ENCODE results near the gene CPE.
A peak's percentile ranks its signal among the peaks of the same experiment; 100 is the strongest.
"Not testable (repeated sequence)": the region's sequence is repeated elsewhere in the genome, so short reads cannot be mapped to it uniquely, and the experiment has no call there.

The CPE gene

GRCh38 chr4:165378745-165379677, at the start of gene CPE:
Gene CPE (plus strand): TSS chr4:165379008. CDS start chr4:165379222, 214 bp downstream.
- DNase-seq (ENCODE audit: low spot score) = peak; percentile 69

- no peak for DNase-seq (ENCODE audit: low spot score)
These were observed 48.7 kb upstream of the CPE start for GRCh38 chr4:165330071-165330470.

GRCh38 chr4:165330666-165331065, 48.1 kb upstream of the CPE start:
- no peak for DNase-seq (ENCODE audit: low spot score)

- DNase-seq (ENCODE audit: low spot score) = no peak
These were observed 47.4 kb upstream of the CPE start for GRCh38 chr4:165331359-165331758.

- DNase-seq (ENCODE audit: low spot score) = no peak
These were observed 47.0 kb upstream of the CPE start for GRCh38 chr4:165331823-165332222.

GRCh38 chr4:165332502-165332901, 46.3 kb upstream of the CPE start:
- no peak for DNase-seq (ENCODE audit: low spot score)

DNA sequence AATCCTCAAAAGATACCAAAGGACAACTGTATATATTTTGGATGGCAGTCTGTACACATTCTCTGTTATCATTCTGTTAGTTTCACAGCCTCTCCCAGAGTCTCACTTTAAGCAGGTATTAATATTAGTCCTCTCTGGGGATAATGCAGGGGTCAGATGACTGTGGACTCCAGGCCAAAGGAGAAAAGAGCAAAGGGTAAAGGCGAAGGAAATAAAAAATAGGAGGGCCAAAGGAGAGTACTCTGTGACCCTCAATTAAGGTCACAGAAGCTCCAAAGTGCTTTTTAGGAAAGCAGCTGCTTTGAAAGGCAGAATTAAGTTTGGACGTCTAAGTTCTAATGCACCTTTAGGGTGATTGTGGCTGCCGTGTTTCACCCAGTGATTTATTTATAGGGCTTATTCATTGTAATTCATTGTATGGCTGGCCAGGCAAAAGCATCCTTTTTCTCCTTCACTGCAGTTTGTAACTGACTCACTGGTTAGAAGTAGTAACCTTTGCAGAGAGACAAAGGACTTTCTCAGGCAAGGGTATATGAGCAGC, 43.6 kb upstream of the CPE start:
- no peak for DNase-seq (ENCODE audit: low spot score)

- no peak for DNase-seq (ENCODE audit: low spot score)
These were observed 42.1 kb upstream of the CPE start for GRCh38 chr4:165336743-165337142.

DNA sequence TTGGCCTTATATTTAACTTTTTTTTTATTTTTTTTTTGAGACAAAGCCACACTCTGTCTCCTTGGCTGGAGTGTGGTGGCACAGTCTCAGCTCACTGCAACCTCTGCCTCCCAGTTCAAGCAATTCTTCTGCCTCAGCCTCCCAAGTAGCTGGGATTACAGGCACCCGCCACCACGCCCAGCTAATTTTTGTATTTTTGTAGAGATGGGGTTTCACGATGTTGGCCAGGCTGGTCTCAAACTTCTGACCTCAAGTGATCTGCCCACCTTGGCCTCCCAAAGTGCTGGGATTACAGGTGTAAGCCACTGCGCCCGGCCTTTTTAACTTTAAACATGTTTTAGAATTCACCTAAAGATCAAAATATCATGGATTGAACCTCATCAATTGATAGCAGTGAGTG, 36.5 kb upstream of the CPE start:
- not testable (repeated sequence) for DNase-seq (ENCODE audit: low spot score)

- no peak for DNase-seq (ENCODE audit: low spot score)
These were observed 35.2 kb upstream of the CPE start for GRCh38 chr4:165343353-165344191.

DNA sequence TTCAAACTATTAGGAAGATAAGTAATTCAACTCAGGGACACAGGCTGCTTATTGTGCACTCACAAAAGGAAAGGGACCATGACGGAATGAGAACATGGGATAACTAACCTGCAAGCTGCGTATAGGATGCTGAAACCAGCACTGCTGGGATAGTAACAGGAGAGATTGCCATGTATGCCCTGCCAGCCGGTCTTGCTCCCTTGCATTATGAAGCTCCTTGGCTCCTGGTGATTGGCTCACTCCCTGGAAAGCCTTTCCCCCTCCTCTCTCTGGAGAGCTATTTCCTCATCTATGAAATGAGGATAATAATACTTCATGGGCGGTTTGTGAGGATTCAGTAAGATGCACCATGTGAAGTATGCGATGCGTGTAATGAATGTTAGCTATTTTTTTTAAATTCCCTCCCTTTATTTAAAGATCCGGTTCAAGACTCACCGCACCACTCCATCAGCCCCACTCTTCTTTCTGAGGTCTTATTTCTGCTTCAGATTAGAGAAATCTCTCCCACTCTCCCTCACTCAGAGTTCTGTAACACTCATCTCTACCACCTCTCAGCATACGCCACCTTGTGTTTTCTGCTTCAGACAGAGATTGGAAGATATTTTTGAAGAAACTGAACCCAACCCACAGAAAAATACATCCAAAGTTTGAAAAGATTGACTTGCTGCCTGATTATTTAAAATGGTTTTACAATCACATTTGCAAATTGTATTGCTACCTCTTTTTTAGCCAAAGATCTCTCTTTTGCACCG, 33.0 kb upstream of the CPE start:
- no peak for DNase-seq (ENCODE audit: low spot score)

DNA sequence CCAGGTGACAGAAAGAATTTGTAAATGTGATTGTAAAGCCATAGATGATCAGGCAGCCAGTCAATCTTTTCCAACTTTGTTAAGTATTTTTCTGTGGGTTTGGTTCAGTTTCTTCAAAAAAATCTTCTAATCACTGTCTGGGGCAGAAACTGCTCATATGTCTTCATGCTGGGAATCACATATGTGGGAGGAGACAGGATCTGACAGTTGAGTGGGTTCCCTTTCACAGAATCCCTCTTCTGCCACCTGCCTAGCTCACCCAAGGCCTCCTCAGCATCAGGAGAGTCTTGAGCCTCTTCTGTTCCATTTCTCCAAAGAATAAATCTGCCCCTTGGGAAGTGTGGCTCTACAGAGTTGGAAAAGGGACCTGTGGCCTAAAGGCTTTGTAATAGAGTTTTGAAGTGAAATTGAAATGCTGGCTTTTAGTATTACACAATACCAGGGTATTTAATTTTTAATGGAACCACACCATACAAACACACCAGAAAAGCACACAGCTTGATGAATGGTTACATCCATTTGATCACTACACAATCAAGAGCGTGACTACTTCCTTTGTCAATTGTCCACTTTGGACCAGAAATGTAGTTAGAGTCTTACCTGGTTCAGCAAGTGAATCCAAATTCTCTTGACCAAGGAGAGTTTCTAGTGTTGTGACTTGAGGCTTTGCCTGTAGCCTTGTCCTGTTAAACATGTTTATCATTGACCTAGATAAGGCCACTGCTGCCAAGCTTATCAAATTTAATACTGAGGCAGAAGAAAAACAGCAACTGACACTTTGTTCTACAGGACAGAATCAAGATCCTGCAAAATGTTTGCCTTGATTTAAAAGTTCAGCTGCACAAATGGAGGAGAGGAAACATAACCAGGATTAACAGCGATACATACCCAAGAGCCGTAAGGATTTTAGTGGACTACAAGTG, 30.9 kb upstream of the CPE start:
- DNase-seq (ENCODE audit: low spot score) = no peak

- no peak for DNase-seq (ENCODE audit: low spot score)
These were observed 27.3 kb upstream of the CPE start for GRCh38 chr4:165351359-165352130.

DNA sequence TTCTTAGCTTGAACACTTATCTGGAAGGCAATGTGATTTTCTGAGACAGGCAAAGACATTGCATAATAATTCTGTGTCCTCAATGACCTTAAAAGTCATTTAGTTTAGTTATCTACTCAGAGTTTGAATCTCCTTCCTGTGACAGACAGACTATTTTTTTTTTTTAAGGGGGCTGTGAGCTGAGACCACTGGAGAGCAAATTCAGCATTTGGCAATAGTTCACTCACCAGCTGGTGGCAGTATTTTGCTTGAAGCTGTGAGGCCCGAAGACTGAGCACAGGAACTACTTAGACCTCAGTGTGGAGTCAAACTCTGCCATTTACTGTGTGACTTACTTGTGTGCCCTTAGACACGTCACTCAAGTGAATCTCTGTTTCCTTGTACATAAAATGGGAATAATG, 22.9 kb upstream of the CPE start:
- DNase-seq (ENCODE audit: low spot score) = no peak

GRCh38 chr4:165359506-165359905, 19.3 kb upstream of the CPE start:
- peak; percentile 47 for DNase-seq (ENCODE audit: low spot score)

DNA sequence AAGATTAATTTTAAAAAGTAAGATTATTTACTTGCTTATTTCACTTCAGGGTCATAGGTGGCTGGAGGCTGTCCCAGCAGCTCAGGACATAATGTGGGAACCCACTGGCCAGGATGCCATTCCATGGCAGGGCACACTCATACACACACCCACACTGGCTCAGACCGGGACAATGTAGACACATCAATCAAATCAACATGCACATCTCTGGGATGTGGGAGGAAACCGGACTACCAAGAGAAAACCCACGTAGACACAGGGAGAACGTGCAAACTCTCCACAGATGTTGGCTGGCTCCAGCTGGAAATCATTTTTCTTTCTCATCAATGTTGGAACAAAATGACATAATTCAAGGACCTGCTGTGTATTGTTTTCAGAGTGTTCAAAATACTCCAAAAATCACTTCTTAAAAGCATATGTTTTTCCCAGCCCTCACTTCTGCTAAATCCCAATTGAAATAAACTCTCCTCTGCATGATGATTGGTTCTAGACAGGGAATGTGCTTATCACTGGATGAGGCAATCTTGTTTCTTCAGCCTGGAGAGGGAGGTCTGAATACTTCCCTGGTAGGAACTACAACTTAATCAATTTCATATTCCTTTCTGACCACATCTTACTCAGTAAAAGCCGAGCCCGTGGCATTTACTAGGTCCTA, 18.6 kb upstream of the CPE start:
- DNase-seq (ENCODE audit: low spot score) = peak; percentile 26

GRCh38 chr4:165360985-165361670, 17.7 kb upstream of the CPE start:
- no peak for DNase-seq (ENCODE audit: low spot score)

GRCh38 chr4:165361810-165362209, 17.0 kb upstream of the CPE start:
- no peak for DNase-seq (ENCODE audit: low spot score)

All from SW480 (cell line).